ENCODE results near the gene MRPL18. TPM values are rescaled to one million over a fixed set of nuclear protein-coding genes. Genes with fewer than 3 reads are reported as not detected.
"Not testable (repeated sequence)": the region's sequence is repeated elsewhere in the genome, so short reads cannot be mapped to it uniquely, and the experiment has no call there.

MRPL18 gene
- total RNA-seq, 2 experiments from 2014 or later = 9.8 to 10.2 TPM

DNA sequence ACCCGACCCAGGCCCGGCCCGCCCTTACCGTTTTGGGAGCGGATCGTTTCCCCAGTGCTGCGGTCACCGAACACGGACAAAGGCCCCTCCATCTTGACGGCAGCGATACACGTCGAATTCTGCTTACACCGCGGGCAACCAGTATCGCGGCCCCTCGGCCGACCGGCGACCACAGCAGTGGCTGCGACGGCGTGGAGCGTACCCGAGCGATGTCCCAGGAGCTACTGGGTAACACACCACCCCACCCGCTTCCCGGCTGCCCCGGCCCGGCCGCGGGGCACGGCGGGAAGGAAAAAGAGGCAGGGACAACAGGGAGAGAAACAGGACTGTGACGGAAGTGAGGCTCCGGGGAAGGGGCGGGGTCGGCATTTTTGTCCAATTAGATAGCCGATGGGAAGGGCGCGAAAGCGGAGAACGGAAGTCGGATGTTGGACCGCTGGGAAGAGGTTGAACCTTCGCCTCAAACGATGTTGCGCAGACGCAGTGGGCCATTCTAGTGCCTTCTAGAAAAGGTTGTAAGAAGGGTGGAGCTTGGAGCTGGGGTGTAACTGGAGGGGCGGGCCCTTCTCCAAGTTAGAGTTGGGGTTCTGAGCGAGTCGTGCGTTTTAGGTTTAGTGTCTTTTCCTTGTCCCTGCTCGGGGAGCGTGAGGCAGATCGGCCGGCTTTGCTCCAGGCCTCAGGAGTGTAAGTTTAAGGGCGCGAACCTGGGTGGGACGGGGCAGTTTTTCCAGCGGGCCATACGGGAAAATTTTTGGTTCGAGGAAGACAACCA lies 704 bp upstream of the MRPL18 start, which contains the start of gene TCP1:
Gene TCP1, minus strand, starts transcription at position 226 of the 772 bp plus-strand sequence. Its CDS starts 134 bp downstream, at position 92.
- peaks cover 94% of the 10 kb centered on the region for H3K36me3 Mint-ChIP-seq (ENCODE audit: low read depth)
- H3K4me3 ChIP-seq (ENCODE audit: low read length) = peak within 1 kb of the TSS; percentile 84
- peak within 1 kb of the TSS; percentile 95 for H3K27ac Mint-ChIP-seq
- no peaks in the 10 kb centered on the region for H3K9me3 ChIP-seq (ENCODE audit: control insufficient read depth in 1 of 2, insufficient read depth in 1 of 2, low read length in 2 of 2)
- H3K4me1 ChIP-seq (ENCODE audit: insufficient read depth, low read length) = peaks cover 37% of the 10 kb centered on the region
- CTCF ChIA-PET = interaction anchor here (0.8 to 2.0 kb wide), 3 partner anchors 28 to 98 kb away, joined by 3 to 8 read pairs (median 4); partner anchors contain the start of gene ACAT2
- ATAC-seq (ENCODE audit: poor library complexity) (peak; percentile 83), DNase-seq (peak; percentile 95 to 100 (median 99))
- H3K27me3 Mint-ChIP-seq = no peaks in the 10 kb centered on the region
- peak within 1 kb of the TSS; percentile 99 for H3K4me3 Mint-ChIP-seq
- peaks cover 73% of the 10 kb centered on the region for H3K4me1 Mint-ChIP-seq (ENCODE audit: low read depth)
- TF ChIP-seq, protein P1, sequence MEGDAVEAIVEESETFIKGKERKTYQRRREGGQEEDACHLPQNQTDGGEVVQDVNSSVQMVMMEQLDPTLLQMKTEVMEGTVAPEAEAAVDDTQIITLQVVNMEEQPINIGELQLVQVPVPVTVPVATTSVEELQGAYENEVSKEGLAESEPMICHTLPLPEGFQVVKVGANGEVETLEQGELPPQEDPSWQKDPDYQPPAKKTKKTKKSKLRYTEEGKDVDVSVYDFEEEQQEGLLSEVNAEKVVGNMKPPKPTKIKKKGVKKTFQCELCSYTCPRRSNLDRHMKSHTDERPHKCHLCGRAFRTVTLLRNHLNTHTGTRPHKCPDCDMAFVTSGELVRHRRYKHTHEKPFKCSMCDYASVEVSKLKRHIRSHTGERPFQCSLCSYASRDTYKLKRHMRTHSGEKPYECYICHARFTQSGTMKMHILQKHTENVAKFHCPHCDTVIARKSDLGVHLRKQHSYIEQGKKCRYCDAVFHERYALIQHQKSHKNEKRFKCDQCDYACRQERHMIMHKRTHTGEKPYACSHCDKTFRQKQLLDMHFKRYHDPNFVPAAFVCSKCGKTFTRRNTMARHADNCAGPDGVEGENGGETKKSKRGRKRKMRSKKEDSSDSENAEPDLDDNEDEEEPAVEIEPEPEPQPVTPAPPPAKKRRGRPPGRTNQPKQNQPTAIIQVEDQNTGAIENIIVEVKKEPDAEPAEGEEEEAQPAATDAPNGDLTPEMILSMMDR (IDR thresholded peaks at IDR 0.05) = no peak
- POLR2A ChIA-PET = interaction anchor here (0.6 to 5.5 kb wide), 24 partner anchors 8 to 673 kb away, joined by 3 to 176 read pairs (median 5); partner anchors contain the start of genes ACAT2, IGF2R, SOD2 and WTAP
- no peaks in the 10 kb centered on the region for H3K27me3 ChIP-seq (ENCODE audit: control insufficient read depth in 1 of 2, insufficient read depth in 2 of 2, low read length in 2 of 2)
- intact Hi-C loops (cut with DNase I, micrococcal nuclease) = loop anchor here (1.0 to 10.0 kb wide), 7 partner anchors 27 to 177 kb away; partner anchors contain the start of genes WTAP (in 2 of the 2), ACAT2 (in 1 of the 2) and SOD2 (in 1 of the 2)
- no peaks in the 10 kb centered on the region for H3K9me3 Mint-ChIP-seq
- H3K27ac ChIP-seq (ENCODE audit: low read depth in 1 of 2, low read length in 2 of 2) = peak within 1 kb of the TSS; percentile 88 to 97
- H3K36me3 ChIP-seq (ENCODE audit: insufficient read depth, low read length) = peaks cover 62% of the 10 kb centered on the region

DNA sequence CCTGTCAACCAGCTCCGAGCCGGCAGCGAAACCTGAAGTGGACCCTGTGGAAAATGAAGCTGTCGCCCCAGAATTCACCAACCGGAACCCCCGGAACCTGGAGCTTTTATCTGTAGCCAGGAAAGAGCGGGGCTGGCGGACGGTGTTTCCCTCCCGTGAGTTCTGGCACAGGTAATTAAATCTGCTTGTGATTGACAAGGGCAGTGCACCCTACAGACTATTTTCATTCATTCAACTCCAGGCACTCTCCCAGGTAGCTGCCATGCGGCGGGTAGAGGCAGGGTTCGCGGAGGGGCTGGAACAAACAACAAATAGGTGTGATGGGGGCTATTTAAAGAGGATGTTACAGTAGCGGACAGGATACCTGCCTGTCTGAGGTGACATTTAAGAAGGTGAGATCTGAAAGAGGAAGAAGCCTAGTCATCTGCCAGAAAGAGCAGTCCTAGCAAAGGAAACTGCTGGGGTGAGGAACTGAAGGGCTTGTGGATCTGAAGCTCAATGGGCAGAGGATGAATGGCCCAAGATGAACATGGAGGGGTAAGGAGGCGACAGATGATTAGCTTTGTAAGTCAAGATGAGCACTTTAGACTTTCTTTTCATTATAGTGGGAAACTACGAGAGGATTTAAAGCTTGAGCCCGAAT lies 810 bp downstream of the MRPL18 start:
- ATAC-seq (ENCODE audit: poor library complexity) (no peak), DNase-seq (peak in 6 of 14 experiments; percentile 2 to 48 (median 12))
- Histone ChIP-seq H3K9me3 (ENCODE audit: control insufficient read depth in 1 of 2, insufficient read depth in 1 of 2, low read length in 2 of 2) (no peaks in the 10 kb centered on the region), H3K27ac (ENCODE audit: low read depth in 1 of 2, low read length in 2 of 2) (peak overlapping the region; percentile 88 to 97), H3K4me3 (ENCODE audit: low read length) (peak overlapping the region; percentile 84), H3K4me1 (ENCODE audit: insufficient read depth, low read length) (peaks cover 39% of the 10 kb centered on the region), H3K27me3 (ENCODE audit: control insufficient read depth in 1 of 2, insufficient read depth in 2 of 2, low read length in 2 of 2) (no peaks in the 10 kb centered on the region), H3K36me3 (ENCODE audit: insufficient read depth, low read length) (peaks cover 54% of the 10 kb centered on the region)
- H3K4me1 Mint-ChIP-seq (ENCODE audit: low read depth) = peaks cover 68% of the 10 kb centered on the region
- peak overlapping the region; percentile 99 for H3K4me3 Mint-ChIP-seq
- POLR2A ChIA-PET = interaction anchor here (0.6 to 5.5 kb wide), 12 partner anchors 9 to 178 kb away, joined by 3 to 176 read pairs (median 10); partner anchors contain the start of genes ACAT2, IGF2R, SOD2 and WTAP
- H3K9me3 Mint-ChIP-seq = no peaks in the 10 kb centered on the region
- intact Hi-C loops (cut with DNase I, micrococcal nuclease) = loop anchor here (1.0 to 5.0 kb wide), 3 partner anchors 29 to 98 kb away; partner anchors contain the start of genes ACAT2 (in 1 of the 2) and SOD2 (in 1 of the 2)
- peaks cover 93% of the 10 kb centered on the region for H3K36me3 Mint-ChIP-seq (ENCODE audit: low read depth)
- CTCF ChIA-PET = interaction anchor here (1.3 to 1.5 kb wide), 3 partner anchors 17 to 100 kb away, joined by 3 to 4 read pairs (median 3); no protein-coding TSS in a partner anchor
- H3K27me3 Mint-ChIP-seq = no peaks in the 10 kb centered on the region
- peak overlapping the region; percentile 95 for H3K27ac Mint-ChIP-seq
- TF ChIP-seq, protein P1 (IDR thresholded peaks at IDR 0.05) = no peak

DNA sequence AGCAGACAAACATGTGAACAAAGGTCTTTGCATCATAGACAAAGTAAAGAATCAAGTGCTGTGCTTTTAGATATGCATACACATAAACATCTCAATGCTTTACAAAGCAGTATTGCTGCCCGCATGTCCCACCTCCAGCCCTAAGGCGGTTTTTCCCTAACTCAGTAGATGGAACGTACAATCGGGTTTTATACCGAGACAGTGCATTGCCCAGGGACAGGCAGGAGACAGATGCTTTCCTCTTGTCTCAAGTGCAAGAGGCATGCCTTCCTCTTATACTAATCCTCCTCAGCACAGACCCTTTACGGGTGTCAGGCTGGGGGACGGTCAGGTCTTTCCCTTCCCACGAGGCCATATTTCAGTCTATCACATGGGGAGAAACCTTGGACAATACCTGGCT lies 4.7 kb downstream of the MRPL18 start:
- ATAC-seq (ENCODE audit: poor library complexity); H3K27me3 ChIP-seq (ENCODE audit: control insufficient read depth in 1 of 2, insufficient read depth in 2 of 2, low read length in 2 of 2); H3K27ac ChIP-seq (ENCODE audit: low read depth in 1 of 2, low read length in 2 of 2); CTCF ChIA-PET; H3K27me3 Mint-ChIP-seq; H3K4me3 ChIP-seq (ENCODE audit: low read length); H3K9me3 Mint-ChIP-seq; POLR2A ChIA-PET; H3K27ac Mint-ChIP-seq; H3K9me3 ChIP-seq (ENCODE audit: control insufficient read depth in 1 of 2, insufficient read depth in 1 of 2, low read length in 2 of 2); DNase-seq: not testable (repeated sequence)
- Histone ChIP-seq H3K4me1 (ENCODE audit: insufficient read depth, low read length) (peaks cover 28% of the 10 kb centered on the region), H3K36me3 (ENCODE audit: insufficient read depth, low read length) (peaks cover 69% of the 10 kb centered on the region)
- Mint-ChIP-seq H3K36me3 (ENCODE audit: low read depth) (peaks cover 99% of the 10 kb centered on the region), H3K4me1 (ENCODE audit: low read depth) (peaks cover 41% of the 10 kb centered on the region), H3K4me3 (peak overlapping the region; percentile 40)
- intact Hi-C loops (cut with DNase I, micrococcal nuclease) = loop anchor here (5.0 kb wide), 1 partner anchor 57 kb away; no protein-coding TSS in a partner anchor

All from CD4-positive, alpha-beta T cell (primary cell).